ENCODE data around the gene SMIM27.
A peak's percentile ranks its signal among the peaks of the same experiment; 100 is the strongest.

GRCh38 chr9:32526041-32526706 is 26.0 kb upstream of the SMIM27 start, which contains the start of gene RIGI:
- TF ChIP-seq CTCF (conservative IDR thresholded peaks at IDR 0.05; ENCODE audit: low read depth, low read length) (peak; percentile 70), EZH2 (IDR thresholded peaks at IDR 0.05; ENCODE audit: borderline replicate concordance, low read depth, low read length, poor library complexity, severe bottlenecking) (no peak)

Data from A673 (cell line).